ENCODE data around the gene CMSS1. TPM values are rescaled to one million over a fixed set of nuclear protein-coding genes. Genes with fewer than 3 reads are reported as not detected.

CMSS1 gene
- total and polyA plus RNA-seq, 2 of the 13 experiments (the other 11 are each of a cell fraction or from before 2014, with no cell fraction given): 6.4 to 48.7 TPM

DNA sequence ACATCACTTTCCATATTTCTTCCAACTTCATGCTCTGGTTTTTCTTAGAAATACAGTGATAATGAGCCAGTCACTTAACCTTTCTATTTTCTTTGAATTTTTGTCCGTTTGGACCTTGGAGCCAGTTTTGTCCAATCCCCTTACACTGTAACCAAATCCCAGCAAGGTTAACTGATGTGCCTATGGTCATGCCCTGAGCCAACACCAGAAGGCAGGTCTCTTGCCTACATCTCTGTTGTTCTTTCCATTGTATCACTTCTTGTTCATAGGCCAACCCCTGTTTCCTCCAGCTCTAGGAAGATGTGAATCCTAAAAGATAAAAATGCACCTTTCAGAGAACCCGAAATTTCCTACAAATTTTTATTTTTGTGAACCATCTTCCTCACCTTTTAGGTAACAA is 122.7 kb downstream of the CMSS1 start:
- H3K4me2 ChIP-seq (ENCODE audit: low read depth, low read length): peak overlapping the region; percentile 18; the same call in 1 of the 2 replicates
- POLR2A ChIA-PET: interaction anchor here (1.3 kb wide), 1 partner anchor 20 kb away, joined by 5 read pairs; no protein-coding TSS in a partner anchor
- CTCF ChIA-PET (ENCODE audit: low intra/inter-chr PET ratio, low total read pairs): no interaction called here
- H3K9me3 ChIP-seq (ENCODE audit: low read length): no peaks in the 10 kb centered on the region
- H3K27ac ChIP-seq (ENCODE audit: extremely low read length, insufficient read depth, low read length): peak overlapping the region; percentile 17
- 65% methylated on average over 2 of the region's 2 CpGs for WGBS (ENCODE audit: low lambda C conversion rate)
- TF ChIP-seq ZFY (CRISPR knock-in tag; IDR thresholded peaks at IDR 0.05) (no peak), NFYB (CRISPR knock-in tag; IDR thresholded peaks at IDR 0.05) (0 out of 2 replicates have a peak, but pooled peaks have one; percentile 17)
- DNase-seq (ENCODE audit: low spot score): no peak
- no peak overlapping the region for H3K9ac ChIP-seq (ENCODE audit: insufficient read depth, low read depth, low read length)
- no peaks in the 10 kb centered on the region for H4K20me1 ChIP-seq (ENCODE audit: insufficient read depth, low read length)
- no peaks in the 10 kb centered on the region for H3K36me3 ChIP-seq (replicated peaks in 1 of 2; ENCODE audit: control insufficient read depth in 1 of 2, insufficient read depth in 2 of 2, low read length in 2 of 2)
- in situ Hi-C loops (cut with HindIII; ENCODE audit: extremely low pct_ligation_motif_present, low pct_unique_long_range_greater_than_20kb) (no loop called here), intact Hi-C loops (cut with micrococcal nuclease; ENCODE audit: unreplicated experiment) (loop anchor here (10.0 kb wide), 1 partner anchor 314 kb away; no protein-coding TSS in a partner anchor)
- H3K79me2 ChIP-seq (ENCODE audit: insufficient read depth, low read length): no peaks in the 10 kb centered on the region
- no peak overlapping the region for H2AFZ ChIP-seq (ENCODE audit: low read length)
- no peak overlapping the region for H3K4me3 ChIP-seq (replicated peaks in 1 of 3; ENCODE audit: insufficient read depth in 1 of 3, low read depth in 2 of 3, low read length in 3 of 3)
- no peaks in the 10 kb centered on the region for H3K27me3 ChIP-seq (ENCODE audit: control insufficient read depth in 1 of 2, insufficient read depth in 2 of 2, low read length in 2 of 2)
- FAIRE-seq: no peak
- H3K4me1 ChIP-seq (ENCODE audit: insufficient read depth, low read length): peaks cover 50% of the 10 kb centered on the region
- BruUV-seq (replicated peaks): no TSS peak
- peak; percentile 55 for ATAC-seq

- no peak overlapping the region for H3K4me3 ChIP-seq (replicated peaks in 1 of 3; ENCODE audit: insufficient read depth in 1 of 3, low read depth in 2 of 3, low read length in 3 of 3)
- ATAC-seq: no peak
- no peak overlapping the region for H3K4me2 ChIP-seq (ENCODE audit: low read depth, low read length)
- no peak overlapping the region for H3K27ac ChIP-seq (ENCODE audit: extremely low read length, insufficient read depth, low read length)
- no TSS peak for BruUV-seq (replicated peaks)
- in situ Hi-C loops (cut with HindIII; ENCODE audit: extremely low pct_ligation_motif_present, low pct_unique_long_range_greater_than_20kb): no loop called here
- no peak for DNase-seq (ENCODE audit: low spot score)
- CTCF ChIA-PET (ENCODE audit: low intra/inter-chr PET ratio, low total read pairs): no interaction called here
- no peaks in the 10 kb centered on the region for H3K79me2 ChIP-seq (ENCODE audit: insufficient read depth, low read length)
- peaks cover 50% of the 10 kb centered on the region for H3K4me1 ChIP-seq (ENCODE audit: insufficient read depth, low read length)
- H3K9me3 ChIP-seq (ENCODE audit: low read length): no peaks in the 10 kb centered on the region
- TF ChIP-seq ZNF547 (CRISPR knock-in tag; IDR thresholded peaks at IDR 0.05) (no peak), ZNF800 (CRISPR knock-in tag; IDR thresholded peaks at IDR 0.05) (no peak), MZF1 (CRISPR knock-in tag; IDR thresholded peaks at IDR 0.05; ENCODE audit: borderline replicate concordance) (no peak)
- H3K9ac ChIP-seq (ENCODE audit: insufficient read depth, low read depth, low read length): no peak overlapping the region
- intact Hi-C loops (cut with micrococcal nuclease; ENCODE audit: unreplicated experiment): loop anchor here (10.0 kb wide), 1 partner anchor 314 kb away; no protein-coding TSS in a partner anchor
- WGBS (ENCODE audit: low lambda C conversion rate): 100% methylated on average over 1 of the region's 1 CpG
- no peak overlapping the region for H2AFZ ChIP-seq (ENCODE audit: low read length)
- no peaks in the 10 kb centered on the region for H3K27me3 ChIP-seq (ENCODE audit: control insufficient read depth in 1 of 2, insufficient read depth in 2 of 2, low read length in 2 of 2)
- H4K20me1 ChIP-seq (ENCODE audit: insufficient read depth, low read length): no peaks in the 10 kb centered on the region
- POLR2A ChIA-PET: no interaction called here
- FAIRE-seq: no peak
- no peaks in the 10 kb centered on the region for H3K36me3 ChIP-seq (replicated peaks in 1 of 2; ENCODE audit: control insufficient read depth in 1 of 2, insufficient read depth in 2 of 2, low read length in 2 of 2)
These were observed 123.5 kb downstream of the CMSS1 start for GRCh38 chr3:99941211-99941610.

Data from HepG2 (cell line).